HG02840 (cell line): ENCODE results near the gene NTPCR.

Experiments used
- ATAC-seq: cut with Tn5 transposase; IDR thresholded peaks from one replicate; pipeline ENCODE4 v1.9.1; 2021; ENCODE audit warnings: mild to moderate bottlenecking, moderate library complexity, moderate number of reproducible peaks; ENCODE audit not compliant: unreplicated experiment, low FRiP score

The NTPCR gene

DNA sequence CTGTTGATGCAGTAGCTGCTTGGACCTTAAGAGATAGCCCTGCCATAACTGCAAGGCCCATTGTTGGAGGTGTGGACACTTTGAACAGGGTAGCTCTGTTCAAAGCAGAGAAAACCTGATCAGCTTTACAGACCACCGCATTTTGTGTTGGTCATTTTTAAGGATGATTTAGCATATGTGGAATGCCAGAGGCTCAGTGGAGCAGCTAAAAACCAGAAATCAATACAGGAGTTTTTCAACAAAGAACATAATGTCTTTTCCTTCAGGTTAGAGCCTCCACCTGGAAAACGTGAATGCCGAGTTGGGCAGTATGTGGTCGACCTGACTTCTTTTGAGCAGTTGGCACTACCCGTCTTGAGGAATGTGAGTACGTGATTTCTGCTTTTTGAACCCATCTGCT, 5.7 kb downstream of the NTPCR start:
- ATAC-seq: no peak

DNA sequence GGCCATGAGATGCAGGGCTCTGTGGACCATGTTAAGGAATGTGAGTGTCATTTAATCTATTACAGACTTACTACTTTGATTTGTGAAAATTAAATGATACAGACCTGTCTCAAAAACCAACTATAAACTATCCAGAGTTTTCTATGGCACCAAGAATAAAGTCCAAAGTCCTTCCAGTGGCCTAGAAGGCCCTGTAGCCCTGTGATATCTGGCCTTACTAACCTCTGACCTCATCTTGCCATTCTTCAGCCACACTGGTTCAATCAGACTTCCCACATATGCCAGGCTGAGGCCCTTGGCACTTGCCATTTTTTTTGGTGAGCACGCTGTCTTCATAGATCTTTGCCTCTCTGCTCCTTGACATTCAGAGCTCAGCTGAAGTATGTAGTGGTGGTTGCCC, 7.7 kb downstream of the NTPCR start:
- ATAC-seq: no peak

DNA sequence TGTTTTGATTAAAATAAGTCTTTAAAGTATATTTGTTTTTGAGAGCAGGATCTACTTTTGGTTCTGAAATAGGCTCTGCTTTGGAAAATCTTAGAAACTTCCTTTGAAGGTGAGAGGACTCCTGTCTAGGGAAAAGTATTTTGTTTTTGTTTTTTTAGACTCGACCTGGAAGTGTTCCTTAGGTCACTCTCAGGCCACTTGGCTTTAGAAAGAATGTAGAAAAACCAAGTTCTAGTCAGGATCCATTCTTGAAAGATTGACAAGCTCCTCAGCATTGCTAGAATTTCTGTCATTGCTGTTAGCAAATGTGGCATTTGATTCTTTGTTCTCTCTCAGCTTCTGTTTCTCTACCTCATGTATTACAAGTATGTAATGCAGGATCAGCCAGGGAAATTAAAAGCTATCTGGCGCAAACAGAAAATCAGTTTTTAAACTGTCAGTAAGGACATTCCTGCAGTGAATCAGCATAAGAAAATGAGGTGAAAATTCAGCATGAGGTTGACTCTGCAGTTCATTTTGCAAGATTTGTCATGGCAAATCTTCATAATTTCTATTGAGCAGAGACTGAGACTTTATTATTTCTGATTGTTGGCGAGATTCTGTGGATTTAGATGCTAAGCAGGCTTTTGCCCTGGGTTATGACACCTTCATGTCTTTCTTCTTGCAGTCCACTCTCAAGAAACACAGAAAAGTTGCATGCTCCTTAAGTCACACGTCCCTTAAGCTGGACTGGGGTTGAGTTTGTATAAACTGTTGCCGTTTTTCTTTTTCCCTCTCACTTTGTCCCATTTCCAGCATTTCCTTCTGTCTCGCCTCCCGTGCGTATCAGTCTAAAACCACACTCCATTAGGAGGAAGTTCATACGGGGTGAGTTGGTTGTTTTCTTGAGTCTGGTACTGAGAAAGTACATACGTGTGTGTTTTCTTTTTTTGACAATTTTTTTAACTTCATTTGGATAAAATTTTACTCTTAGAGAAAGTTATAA, 12.6 kb downstream of the NTPCR start:
- no peak for ATAC-seq

DNA sequence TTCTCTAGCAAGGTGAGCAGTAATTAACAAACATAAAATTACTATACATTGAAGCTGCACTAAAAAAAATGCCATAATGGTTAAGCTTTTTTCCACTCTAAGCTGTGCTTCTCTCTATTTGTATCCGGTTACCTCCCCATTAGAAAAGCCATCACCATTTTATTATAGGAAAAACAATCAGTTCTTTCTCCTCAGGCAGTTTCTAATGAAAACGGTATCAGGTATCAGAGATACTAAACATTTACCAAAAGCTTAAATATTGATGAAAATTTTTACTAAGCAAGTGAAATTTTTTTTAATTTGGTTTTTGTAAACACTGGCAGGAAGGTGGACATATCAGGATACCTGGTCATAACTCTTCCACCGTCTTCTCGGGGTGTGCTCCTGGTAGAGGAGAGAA, 14.2 kb downstream of the NTPCR start:
- ATAC-seq: no peak

DNA sequence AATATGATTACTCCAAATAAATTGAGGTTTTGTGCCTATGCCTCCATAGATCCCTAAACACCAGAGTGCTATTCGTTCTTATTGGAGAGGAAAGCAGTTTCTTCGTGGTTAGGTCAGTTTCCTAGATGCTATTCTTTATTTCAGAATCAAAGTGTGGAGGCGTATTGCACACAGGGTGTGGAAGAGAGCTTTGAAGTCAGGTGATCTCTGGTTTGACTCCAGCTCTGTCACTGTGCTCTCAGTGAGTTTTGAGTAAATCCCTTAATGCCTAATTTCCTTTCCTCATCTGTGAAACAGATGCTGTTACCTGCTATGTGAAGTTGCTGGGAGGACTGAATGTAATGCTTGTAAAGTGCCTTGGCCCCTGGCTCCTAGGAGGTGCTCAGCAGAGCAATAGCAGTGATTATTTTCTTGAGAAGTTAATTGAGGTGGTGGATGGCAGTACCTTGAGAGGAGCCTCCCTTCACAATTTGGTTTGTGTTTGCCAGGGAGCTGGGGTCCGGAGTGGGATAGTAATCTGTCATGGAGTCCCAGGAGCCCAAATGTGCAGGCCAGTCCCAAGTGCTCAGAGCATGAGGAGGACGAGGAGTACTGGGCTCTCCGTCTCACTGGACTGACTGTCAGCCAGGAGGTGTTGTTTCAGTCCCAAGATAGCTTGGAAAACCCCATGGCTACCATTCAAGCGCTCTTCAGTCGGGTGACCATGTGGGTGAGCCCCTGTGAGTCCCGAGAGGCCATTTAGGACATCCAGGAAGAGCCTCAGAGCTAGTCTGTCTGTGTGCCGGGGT, 14.9 kb downstream of the NTPCR start:
- no peak for ATAC-seq

DNA sequence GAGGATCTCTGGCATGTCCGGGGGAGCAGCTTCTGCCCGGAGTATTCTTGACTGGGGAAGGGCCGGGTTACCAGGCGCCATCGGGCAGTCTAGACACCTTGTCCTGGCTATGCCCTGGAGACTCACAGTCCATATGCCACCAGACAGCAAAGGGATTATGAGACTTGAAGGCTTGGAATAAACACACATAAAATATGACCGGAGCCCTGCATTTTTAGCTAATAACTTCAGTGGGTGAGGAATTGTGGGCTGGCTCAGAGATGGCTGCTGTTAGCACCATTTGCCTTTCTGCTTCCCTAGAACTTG, 15.5 kb downstream of the NTPCR start:
- ATAC-seq: no peak

DNA sequence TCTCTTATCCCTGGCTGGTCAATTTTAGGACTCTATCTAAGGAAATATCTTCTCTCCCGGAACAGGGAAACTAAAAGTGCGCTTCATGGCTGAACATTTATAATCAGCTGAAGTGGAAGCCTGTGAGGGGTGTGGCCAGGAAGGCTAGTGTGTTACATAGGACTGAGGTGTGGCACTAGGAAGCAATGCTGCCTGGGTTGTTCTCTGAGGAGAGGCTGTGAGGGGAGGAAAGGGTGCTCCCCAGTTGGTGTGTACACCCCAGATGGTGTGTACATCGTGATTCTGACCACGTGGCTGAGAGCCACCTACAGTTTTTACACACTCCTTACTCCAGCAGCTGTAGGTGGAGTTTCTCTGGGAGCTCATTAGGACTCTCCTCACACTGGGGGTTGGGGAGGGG, 16.3 kb downstream of the NTPCR start:
- no peak for ATAC-seq

DNA sequence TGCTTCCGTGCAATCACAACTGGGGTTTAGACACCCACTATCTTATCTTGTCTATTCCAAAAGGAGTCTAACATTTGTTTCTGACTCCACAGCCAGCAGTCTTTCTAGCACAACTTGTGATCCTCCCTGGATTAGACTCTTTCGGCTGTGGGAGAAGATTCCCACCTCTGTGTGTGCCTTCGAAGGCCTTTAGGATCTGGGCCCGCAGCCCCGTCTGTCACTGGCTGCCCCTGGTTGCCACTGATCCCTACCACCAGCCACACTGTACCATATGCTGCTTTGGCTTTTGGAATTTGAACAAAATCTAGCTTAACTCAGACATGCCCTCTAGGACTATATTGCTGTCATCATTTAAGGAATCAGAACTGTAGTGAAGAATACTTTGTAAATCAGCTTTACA, 18.0 kb downstream of the NTPCR start:
- no peak for ATAC-seq

DNA sequence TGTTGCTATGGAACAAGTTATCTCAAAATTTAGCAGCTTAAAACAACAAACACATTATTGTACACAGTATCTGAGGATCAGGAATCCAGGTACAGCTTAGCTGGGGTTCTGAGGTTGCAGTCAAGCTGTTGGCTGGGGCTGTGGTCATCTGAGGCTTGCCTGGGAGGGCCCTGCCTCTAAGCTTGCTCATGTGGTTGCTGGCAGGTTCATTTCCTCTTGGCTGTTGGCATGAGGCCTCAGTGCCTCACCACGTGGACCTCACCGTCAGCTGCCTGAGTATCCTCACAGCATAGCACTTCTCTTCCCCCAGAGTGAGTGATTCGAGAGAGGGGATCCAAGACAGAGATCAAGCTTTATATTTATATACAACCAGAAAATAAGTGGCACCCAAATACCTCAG, 18.6 kb downstream of the NTPCR start:
- no peak for ATAC-seq

DNA sequence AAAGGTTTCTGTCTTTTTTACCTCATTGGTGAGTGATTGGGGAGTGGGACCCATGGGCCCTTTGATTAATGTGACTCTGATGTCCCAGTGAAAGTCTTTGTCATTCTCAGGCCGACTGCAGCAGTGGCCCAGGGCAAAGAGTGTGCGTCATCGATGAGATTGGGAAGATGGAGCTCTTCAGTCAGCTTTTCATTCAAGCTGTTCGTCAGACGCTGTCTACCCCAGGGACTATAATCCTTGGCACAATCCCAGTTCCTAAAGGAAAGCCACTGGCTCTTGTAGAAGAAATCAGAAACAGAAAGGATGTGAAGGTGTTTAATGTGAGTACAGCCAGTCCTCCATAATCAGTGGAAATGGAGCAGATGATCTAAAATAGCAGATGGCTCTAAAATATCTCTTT, 19.4 kb downstream of the NTPCR start:
- ATAC-seq: no peak

DNA sequence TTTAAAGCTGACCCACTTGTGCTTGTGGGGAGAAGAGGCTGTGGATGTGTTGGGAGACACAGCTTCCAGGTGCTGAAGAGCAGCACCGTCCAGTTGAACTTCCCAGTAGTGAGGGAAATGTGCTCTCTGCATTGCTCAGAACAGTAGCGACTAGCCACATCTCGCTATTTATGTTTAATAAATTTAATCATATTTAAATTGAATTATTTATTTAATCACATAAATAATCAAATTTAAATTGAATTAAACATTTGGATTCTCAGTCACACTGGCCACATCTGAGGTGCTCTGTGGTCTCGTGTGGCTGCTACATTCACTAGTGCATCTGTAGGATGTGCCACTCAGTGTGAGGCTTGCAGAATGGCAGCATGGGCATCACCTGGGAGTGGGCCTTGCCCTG, 20.1 kb downstream of the NTPCR start:
- no peak for ATAC-seq

DNA sequence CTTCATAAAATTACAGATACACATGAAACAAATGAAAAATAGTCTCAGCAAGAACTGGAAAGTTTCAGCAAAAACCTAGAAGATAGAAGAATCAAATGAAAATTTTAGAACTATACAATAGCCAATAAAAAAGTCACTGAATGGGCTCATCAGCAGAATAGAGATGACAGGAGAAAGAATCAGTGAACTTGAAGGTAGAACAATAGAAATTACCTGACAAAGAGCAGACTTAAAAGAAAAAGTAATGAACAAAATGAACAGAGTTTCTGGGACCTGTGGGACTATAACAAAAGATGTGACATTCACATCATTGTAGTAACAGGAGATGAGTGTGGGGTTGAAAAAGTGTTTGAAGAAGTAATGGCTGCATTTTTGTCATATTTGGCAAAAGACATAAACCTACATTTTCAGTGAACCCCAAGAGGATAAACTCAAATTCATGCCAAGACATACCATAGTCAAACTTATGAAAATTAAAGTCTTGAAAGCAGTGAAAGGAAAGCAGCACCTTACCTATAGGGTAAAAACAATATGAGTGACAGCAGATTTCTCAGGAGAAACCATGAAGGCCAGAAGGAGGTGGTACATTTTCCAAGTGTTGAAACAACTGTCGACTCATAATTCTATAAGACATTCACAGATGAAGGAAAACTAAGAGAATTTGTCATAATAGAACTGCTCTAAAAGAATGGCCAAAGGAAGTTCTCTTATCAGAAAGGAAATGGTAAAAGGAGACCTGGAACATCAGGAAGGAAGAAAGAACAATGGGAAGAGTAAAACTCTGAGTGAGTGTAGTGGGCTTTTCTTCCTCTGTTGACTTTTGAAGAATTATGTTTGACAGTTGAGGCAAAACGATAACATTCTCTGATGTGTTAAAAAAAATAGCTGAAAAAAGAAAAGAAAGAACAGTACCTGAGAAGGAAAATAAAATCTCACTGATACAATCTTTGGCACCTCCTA, 23.5 kb downstream of the NTPCR start:
- no peak for ATAC-seq

DNA sequence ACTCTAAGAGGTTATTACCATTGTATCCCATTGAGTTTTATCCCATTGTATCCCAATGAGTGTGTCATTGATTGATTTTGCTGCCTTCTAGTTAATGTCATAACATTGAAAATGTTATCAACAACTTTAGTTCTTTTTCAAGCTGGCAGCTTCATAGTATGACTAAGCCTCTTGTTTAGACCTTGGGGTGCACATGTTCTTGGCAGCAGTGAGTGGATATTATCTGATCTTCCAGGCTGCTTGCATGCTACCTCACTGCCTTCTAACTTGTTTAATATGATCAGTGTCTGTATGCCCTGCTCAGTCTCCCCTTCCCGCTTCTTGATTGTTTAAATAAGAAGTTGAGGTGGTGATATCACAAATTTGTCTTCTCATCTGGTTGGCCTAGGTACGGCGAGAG, 24.6 kb downstream of the NTPCR start:
- no peak for ATAC-seq

DNA sequence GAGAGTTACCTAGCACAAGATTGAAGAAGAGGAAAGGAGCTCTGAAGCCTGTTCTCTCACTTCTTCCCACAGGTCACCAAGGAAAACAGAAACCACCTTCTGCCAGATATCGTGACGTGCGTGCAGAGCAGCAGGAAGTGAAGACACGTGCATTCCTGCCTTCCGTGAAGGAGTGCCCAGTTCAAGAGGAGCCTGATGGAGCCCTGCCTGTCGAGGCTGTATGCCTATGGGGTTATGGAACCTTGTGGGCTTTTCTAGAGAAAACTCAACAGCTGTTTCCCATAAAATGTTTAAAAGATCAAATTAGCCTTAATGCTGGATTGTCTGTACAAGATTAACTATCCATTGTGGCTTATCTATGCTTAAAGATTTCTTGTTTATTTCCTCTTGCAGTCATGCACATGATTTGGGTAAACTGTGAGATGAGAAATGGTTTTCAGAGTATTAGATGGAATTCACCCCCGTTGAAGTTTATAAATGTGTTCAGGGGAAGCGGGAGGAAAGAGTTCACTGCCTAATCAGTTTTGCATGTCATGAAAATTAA, 27.8 kb downstream of the NTPCR start:
- no peak for ATAC-seq

DNA sequence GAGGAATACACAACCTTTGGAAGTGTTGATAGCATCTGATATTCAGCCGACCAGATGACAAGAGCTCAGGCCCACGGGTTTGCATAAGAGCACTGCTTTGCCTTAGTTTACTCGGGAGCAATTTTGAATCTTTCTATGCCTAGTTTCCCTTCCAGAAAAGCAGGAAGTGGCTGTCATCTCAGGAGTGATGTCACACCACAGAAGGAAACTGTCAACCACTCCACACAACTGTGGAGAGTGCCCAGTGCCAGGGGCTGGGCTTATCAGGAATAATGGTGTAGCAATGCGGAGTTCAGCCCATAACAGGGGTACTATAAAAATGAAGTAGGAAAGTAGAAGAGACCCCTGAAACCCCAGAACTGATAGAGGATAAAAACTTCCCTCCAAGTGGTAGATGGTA, 28.4 kb downstream of the NTPCR start:
- ATAC-seq: no peak

DNA sequence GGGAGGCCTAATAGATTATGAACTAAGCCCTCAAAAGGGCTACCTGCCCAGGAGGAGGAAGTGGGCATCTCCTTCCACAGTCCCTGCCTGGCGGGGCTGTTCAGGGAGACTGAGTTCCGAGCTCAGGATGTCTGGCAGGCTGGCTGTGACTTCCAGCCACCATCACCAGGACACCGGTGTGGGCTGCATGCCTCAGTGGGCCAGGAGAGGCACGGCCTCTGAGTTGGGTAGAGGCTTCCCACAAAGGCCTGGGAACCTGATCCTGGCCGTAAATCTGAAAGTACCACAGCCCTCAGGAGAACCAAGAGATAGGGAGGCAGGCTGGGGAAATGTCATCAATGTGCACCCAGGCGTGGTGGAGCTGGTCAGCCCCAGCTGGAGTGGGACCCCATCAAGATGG, 29.1 kb downstream of the NTPCR start:
- no peak for ATAC-seq

DNA sequence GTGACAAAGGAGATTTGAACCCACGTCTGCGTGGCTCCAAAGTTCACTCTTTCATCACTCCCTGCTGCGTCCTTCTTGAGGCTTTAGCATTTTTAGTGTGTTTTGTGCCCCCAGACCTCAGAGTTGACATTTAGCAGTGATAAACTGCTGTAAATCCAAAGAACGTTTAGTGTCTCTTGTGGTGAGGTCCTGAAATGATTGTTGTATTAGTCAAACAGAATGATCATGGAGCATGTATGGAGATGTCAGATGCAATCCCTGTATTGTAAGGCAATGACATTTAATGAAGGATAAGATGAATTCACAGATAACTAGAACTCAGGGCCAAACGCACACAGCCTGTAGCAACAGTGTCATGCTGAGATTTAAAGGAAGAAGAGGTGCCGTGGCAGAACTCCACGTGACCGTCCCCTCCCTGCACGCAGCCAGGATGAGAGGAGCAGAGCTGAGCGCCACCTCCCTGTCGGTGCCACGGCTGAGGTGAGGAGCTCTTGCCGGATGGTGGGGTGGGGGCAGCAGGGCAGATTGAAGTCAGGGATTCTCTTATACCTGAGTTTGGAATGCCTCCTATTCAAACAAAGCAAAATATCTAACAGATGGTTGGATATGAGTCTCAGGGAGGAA, 30.1 kb downstream of the NTPCR start:
- ATAC-seq: no peak

DNA sequence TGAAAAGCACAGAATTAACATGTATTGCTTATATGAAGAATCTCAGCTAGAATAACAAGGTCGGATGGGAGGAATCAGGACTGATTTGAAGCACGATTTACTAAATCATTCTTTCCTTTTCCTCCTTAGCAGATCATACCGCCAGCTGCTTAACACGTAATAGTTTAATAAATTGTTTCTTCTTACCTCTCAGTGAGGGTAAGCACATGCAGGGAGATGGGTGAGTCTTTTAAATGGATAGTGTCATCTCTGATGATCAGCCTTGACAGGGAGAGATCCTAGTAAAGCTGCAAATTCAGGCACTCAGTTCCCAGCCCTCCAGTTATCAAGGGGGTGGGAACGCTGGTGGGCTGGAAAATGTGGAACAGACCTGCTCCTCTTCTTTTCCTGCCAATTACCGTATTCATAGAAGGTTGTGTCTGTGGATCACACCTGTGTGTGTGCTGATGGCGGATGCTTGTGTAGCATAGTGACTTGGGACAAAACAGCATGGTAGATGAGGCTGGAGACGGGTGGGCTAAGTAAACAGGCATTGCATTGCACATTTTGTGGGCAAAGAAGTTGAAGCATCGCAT, 30.7 kb downstream of the NTPCR start:
- ATAC-seq: no peak

DNA sequence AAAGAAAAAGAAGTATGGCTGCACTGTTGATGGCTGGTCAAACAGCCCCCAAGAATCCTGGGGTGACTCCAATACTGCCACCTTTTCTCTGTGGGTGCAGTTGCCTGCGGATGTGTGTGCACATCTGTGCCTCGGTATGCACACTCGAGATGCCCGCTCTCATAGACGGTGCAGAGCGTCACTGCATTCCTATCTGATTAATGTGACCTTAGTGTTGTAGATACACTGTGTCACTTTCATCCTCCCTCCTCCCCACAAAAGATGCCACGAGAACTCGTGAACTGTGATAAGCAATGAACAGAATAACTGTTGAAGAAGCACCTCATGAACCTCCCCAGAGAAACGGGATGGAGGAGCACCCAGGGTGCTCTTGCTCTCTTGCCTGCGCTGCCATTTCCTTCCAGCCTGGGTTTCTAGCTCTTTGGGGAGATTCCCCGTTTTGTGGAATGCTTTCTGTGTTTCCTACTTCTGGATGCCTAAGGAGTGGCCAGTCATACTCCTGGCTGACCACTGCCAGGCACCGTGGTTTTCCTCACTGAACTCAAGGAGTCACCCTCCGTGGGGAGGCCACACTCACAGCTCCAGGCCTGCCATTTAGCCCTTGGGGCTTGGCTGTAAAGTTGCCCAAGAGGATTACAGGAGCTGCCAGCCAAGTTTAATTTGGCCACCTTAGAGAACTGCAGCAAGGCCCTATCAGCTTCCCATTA, 32.0 kb downstream of the NTPCR start:
- ATAC-seq: no peak
